ENCODE measurements around the gene CCSER1. TPM values are rescaled to one million over a fixed set of nuclear protein-coding genes. Genes with fewer than 3 reads are reported as not detected.

CCSER1 gene
- total RNA-seq, 1 donor from 2014 or later = not detected

GRCh38 chr4:90120037-90120436 is 7.2 kb upstream of the CCSER1 start:
- no peak for TF ChIP-seq CTCF (IDR thresholded peaks at IDR 0.05)
- H3K27me3 Mint-ChIP-seq (ENCODE audit: low read depth) = peaks cover 25% of the 10 kb centered on the region
- no peak overlapping the region for H3K4me3 Mint-ChIP-seq (ENCODE audit: unreplicated experiment)
- no peak for DNase-seq (ENCODE audit: low spot score)
- H3K9me3 Mint-ChIP-seq (ENCODE audit: low read depth) = no peaks in the 10 kb centered on the region
- H3K4me1 Mint-ChIP-seq (ENCODE audit: low read depth) = no peaks in the 10 kb centered on the region
- no peak overlapping the region for H3K27ac Mint-ChIP-seq (ENCODE audit: unreplicated experiment)
- no peaks in the 10 kb centered on the region for H3K36me3 Mint-ChIP-seq (ENCODE audit: low read depth)

- no peak for TF ChIP-seq CTCF (IDR thresholded peaks at IDR 0.05)
- Mint-ChIP-seq H3K27me3 (ENCODE audit: low read depth) (peaks cover 29% of the 10 kb centered on the region), H3K36me3 (ENCODE audit: low read depth) (no peaks in the 10 kb centered on the region), H3K9me3 (ENCODE audit: low read depth) (no peaks in the 10 kb centered on the region), H3K4me3 (ENCODE audit: unreplicated experiment) (no peak overlapping the region), H3K4me1 (ENCODE audit: low read depth) (no peaks in the 10 kb centered on the region), H3K27ac (ENCODE audit: unreplicated experiment) (no peak overlapping the region)
- DNase-seq (ENCODE audit: low spot score) = no peak
These were observed 6.4 kb upstream of the CCSER1 start for GRCh38 chr4:90120815-90121214.

- peaks cover 39% of the 10 kb centered on the region for H3K27me3 Mint-ChIP-seq (ENCODE audit: low read depth)
- H3K4me1 Mint-ChIP-seq (ENCODE audit: low read depth) = peaks cover 2% of the 10 kb centered on the region
- H3K4me3 Mint-ChIP-seq (ENCODE audit: unreplicated experiment) = no peak overlapping the region
- no peak overlapping the region for H3K27ac Mint-ChIP-seq (ENCODE audit: unreplicated experiment)
- DNase-seq (ENCODE audit: low spot score) = no peak
- TF ChIP-seq CTCF (IDR thresholded peaks at IDR 0.05) = no peak
- H3K9me3 Mint-ChIP-seq (ENCODE audit: low read depth) = no peaks in the 10 kb centered on the region
- no peaks in the 10 kb centered on the region for H3K36me3 Mint-ChIP-seq (ENCODE audit: low read depth)
These were observed 5.4 kb upstream of the CCSER1 start for GRCh38 chr4:90121676-90122354.

- H3K27me3 Mint-ChIP-seq (ENCODE audit: low read depth) = peaks cover 39% of the 10 kb centered on the region
- no peak for DNase-seq (ENCODE audit: low spot score)
- H3K9me3 Mint-ChIP-seq (ENCODE audit: low read depth) = no peaks in the 10 kb centered on the region
- no peak overlapping the region for H3K27ac Mint-ChIP-seq (ENCODE audit: unreplicated experiment)
- H3K36me3 Mint-ChIP-seq (ENCODE audit: low read depth) = no peaks in the 10 kb centered on the region
- no peak for TF ChIP-seq CTCF (IDR thresholded peaks at IDR 0.05)
- no peak overlapping the region for H3K4me3 Mint-ChIP-seq (ENCODE audit: unreplicated experiment)
- H3K4me1 Mint-ChIP-seq (ENCODE audit: low read depth) = peaks cover 6% of the 10 kb centered on the region
These were observed 4.8 kb upstream of the CCSER1 start for GRCh38 chr4:90122355-90122748.

DNA sequence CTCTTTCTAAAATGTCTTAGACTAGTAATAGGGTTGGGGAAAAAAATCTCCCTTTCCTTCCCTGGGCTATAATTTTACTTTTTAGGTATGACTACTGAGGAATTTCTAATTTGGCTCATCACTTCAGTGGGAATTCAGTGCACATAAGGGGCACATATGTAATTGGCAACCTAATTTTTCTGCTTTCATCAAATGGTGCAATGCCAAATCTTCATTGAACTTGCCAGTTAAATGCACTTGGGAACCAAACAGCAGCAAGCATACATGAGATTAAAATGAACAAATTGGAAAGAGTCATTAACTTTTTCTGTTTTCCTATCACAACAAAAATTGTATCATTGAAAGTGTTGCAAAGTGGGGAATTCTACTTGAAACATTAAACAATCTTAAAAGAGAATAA is 2.9 kb upstream of the CCSER1 start:
- Mint-ChIP-seq H3K9me3 (ENCODE audit: low read depth) (no peaks in the 10 kb centered on the region), H3K4me3 (ENCODE audit: unreplicated experiment) (no peak overlapping the region), H3K4me1 (ENCODE audit: low read depth) (peaks cover 15% of the 10 kb centered on the region)

More for the DNA sequence above, 2.9 kb upstream of the CCSER1 start:
- no peaks in the 10 kb centered on the region for H3K36me3 Mint-ChIP-seq (ENCODE audit: low read depth)
- no peak for DNase-seq (ENCODE audit: low spot score)
- H3K27me3 Mint-ChIP-seq (ENCODE audit: low read depth) = peaks cover 41% of the 10 kb centered on the region
- no peak overlapping the region for H3K27ac Mint-ChIP-seq (ENCODE audit: unreplicated experiment)
- TF ChIP-seq CTCF (IDR thresholded peaks at IDR 0.05) = no peak
